Type B pancreatic cell (in vitro differentiated cells): ENCODE results near the gene ZDHHC8. TPM values are rescaled to one million over a fixed set of nuclear protein-coding genes. Genes with fewer than 3 reads are reported as not detected.
A peak's percentile ranks its signal among the peaks of the same experiment; 100 is the strongest.

ENCODE experiments used
- DNase-seq: peaks from one replicate; pipeline ENCODE4 v3.0.0; 2021; ENCODE audit warnings: mixed read lengths; ENCODE audit not compliant: unreplicated experiment; ENCODE audit errors: extremely low spot score
- H3K27ac Mint-ChIP-seq: 2 replicates; pipeline ENCODE4 v1.8.0; 2021; ENCODE audit warnings: mild to moderate bottlenecking, mixed read lengths
- H3K27me3 Mint-ChIP-seq: 2 replicates; pipeline ENCODE4 v1.8.0; 2021; ENCODE audit warnings: mixed read lengths
- H3K36me3 Mint-ChIP-seq: 2 replicates; pipeline ENCODE4 v1.8.0; 2021; ENCODE audit warnings: mixed read lengths
- H3K4me1 Mint-ChIP-seq: one replicate; pipeline ENCODE4 v1.8.0; 2021; ENCODE audit warnings: mixed read lengths; ENCODE audit not compliant: unreplicated experiment
- H3K4me3 Mint-ChIP-seq: 2 replicates; pipeline ENCODE4 v1.8.0; 2021; ENCODE audit warnings: mild to moderate bottlenecking, mixed read lengths
- H3K9me3 Mint-ChIP-seq: 2 replicates; pipeline ENCODE4 v1.8.0; 2021; ENCODE audit warnings: mixed read lengths
- long read RNA-seq: library from polyadenylated mRNA; unstranded; transcript quantifications from one replicate; pipeline ENCODE4 v2.0.0, GENCODE V29; 2020
- total RNA-seq: library from RNA; stranded (reverse); gene quantifications from 2 replicates; pipeline ENCODE4 v1.2.1, GENCODE V29; 2021; ENCODE audit warnings: low replicate concordance
- TF ChIP-seq, protein P1 (sequence below): fragments of 200-600 bp; sonication (generic); conservative IDR thresholded peaks from 2 replicates; pipeline ENCODE4 v1.5.0; 2021; ENCODE audit warnings: antibody characterized with exemption, mild to moderate bottlenecking

The ZDHHC8 gene, protein sequence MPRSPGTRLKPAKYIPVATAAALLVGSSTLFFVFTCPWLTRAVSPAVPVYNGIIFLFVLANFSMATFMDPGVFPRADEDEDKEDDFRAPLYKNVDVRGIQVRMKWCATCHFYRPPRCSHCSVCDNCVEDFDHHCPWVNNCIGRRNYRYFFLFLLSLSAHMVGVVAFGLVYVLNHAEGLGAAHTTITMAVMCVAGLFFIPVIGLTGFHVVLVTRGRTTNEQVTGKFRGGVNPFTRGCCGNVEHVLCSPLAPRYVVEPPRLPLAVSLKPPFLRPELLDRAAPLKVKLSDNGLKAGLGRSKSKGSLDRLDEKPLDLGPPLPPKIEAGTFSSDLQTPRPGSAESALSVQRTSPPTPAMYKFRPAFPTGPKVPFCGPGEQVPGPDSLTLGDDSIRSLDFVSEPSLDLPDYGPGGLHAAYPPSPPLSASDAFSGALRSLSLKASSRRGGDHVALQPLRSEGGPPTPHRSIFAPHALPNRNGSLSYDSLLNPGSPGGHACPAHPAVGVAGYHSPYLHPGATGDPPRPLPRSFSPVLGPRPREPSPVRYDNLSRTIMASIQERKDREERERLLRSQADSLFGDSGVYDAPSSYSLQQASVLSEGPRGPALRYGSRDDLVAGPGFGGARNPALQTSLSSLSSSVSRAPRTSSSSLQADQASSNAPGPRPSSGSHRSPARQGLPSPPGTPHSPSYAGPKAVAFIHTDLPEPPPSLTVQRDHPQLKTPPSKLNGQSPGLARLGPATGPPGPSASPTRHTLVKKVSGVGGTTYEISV
- total RNA-seq, result 55.2 and 73.6 TPM in 2 replicates
- long read RNA-seq, result 0 reads

DNA sequence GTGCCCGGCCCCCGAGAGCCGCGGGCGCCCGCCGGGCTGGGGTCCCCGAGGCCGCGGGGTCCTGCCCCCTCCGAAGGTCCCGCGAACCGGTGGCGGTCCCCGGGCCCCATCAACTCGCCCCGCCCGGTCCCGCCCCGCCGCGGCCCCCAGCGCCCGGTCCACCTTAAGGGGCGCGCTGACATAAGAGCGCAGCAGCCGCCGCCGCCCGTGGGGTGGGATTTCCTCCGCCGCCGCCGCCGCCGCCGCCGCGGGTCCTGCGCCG lies at the start of gene ZDHHC8:
Gene ZDHHC8 (plus strand): TSS at position 208 of the 262 bp plus-strand sequence. CDS start 144 bp downstream, outside the sequence.
- Mint-ChIP-seq H3K4me1 (peaks cover 6% of the 10 kb centered on the region), H3K9me3 (no peaks in the 10 kb centered on the region), H3K27ac (no peak within 1 kb of the TSS), H3K27me3 (no peaks in the 10 kb centered on the region), H3K4me3 (peak within 1 kb of the TSS; percentile 81), H3K36me3 (no peaks in the 10 kb centered on the region)
- no peak for DNase-seq
- TF ChIP-seq, protein P1, sequence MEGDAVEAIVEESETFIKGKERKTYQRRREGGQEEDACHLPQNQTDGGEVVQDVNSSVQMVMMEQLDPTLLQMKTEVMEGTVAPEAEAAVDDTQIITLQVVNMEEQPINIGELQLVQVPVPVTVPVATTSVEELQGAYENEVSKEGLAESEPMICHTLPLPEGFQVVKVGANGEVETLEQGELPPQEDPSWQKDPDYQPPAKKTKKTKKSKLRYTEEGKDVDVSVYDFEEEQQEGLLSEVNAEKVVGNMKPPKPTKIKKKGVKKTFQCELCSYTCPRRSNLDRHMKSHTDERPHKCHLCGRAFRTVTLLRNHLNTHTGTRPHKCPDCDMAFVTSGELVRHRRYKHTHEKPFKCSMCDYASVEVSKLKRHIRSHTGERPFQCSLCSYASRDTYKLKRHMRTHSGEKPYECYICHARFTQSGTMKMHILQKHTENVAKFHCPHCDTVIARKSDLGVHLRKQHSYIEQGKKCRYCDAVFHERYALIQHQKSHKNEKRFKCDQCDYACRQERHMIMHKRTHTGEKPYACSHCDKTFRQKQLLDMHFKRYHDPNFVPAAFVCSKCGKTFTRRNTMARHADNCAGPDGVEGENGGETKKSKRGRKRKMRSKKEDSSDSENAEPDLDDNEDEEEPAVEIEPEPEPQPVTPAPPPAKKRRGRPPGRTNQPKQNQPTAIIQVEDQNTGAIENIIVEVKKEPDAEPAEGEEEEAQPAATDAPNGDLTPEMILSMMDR, result no peak

DNA sequence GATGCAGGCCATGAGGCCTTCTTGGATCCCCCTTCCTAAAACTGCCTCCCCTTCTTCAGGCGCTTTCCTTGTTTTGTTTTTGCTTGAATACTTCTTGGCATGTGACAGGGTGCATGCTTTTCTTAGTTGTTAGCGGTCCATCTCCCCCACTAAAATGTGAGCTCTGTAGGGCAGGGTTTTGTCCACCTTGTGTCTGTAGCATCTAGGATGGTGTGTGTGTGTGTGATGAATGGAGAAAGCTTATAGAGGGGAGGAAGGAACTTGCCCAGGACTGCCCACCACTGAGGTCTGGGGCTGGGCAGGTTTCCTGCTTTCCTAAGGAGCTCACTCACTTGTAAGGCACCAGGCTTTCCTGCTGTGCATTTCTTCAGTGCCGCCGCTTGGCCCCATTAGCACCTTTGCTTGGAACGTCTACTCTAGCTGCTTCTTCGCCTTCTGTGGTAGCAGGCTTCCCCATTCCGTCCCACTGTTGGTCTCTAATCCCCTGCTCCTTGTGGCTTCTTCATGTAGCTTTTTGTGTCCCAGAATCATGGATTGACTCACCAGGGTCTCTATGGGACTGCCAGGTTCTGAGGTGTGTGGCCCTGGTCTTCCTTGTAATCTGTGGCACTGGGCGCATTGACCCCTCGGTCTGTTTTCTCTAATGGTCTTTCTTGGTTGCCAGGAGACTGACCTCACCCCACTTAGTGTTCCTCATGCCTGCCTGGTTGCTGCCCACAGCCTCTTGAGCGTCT lies 48.3 kb upstream of the ZDHHC8 start:
- Mint-ChIP-seq H3K4me1 (peaks cover 32% of the 10 kb centered on the region), H3K4me3 (peak overlapping the region; percentile 95), H3K36me3 (peaks cover 28% of the 10 kb centered on the region), H3K27ac (peak overlapping the region; percentile 75), H3K9me3 (no peaks in the 10 kb centered on the region), H3K27me3 (no peaks in the 10 kb centered on the region)
- DNase-seq, result no peak
- TF ChIP-seq, protein P1, result no peak

DNA sequence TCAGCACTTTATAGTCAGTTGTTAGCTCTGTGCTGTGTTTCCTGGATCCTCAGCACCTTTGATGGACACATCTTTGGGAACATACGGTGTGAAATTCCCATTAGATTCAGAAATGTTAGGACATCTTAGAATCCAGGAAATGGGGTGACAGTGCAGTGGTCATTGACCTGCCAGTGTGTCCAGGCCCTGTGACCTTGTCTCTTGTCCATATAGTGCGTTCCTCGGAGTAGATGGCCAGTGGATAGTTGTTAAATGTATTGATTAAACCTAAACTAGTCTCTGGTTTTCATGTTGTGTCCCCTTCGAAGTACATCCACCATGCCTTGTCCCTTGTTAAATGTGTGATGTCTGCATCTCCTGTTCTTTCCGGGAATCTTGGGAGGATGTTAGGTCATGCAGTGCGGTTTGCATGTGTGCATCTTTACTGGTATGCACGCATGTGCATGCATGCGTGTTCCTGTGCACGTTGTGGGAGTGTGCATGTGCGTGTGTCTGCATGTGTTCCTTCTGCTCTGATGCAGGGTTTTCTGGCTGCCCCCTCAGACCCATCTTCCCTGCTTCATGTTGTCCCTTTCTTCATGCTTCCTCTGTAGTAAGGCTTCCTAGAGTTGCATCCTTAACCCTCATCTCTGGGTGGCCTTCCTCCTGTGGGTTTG lies 47.6 kb upstream of the ZDHHC8 start:
- TF ChIP-seq, protein P1, result no peak
- DNase-seq, result no peak
- Mint-ChIP-seq H3K9me3 (no peaks in the 10 kb centered on the region), H3K27me3 (no peaks in the 10 kb centered on the region), H3K4me3 (peak overlapping the region; percentile 95), H3K36me3 (peaks cover 28% of the 10 kb centered on the region), H3K27ac (peak overlapping the region; percentile 75), H3K4me1 (peaks cover 32% of the 10 kb centered on the region)

DNA sequence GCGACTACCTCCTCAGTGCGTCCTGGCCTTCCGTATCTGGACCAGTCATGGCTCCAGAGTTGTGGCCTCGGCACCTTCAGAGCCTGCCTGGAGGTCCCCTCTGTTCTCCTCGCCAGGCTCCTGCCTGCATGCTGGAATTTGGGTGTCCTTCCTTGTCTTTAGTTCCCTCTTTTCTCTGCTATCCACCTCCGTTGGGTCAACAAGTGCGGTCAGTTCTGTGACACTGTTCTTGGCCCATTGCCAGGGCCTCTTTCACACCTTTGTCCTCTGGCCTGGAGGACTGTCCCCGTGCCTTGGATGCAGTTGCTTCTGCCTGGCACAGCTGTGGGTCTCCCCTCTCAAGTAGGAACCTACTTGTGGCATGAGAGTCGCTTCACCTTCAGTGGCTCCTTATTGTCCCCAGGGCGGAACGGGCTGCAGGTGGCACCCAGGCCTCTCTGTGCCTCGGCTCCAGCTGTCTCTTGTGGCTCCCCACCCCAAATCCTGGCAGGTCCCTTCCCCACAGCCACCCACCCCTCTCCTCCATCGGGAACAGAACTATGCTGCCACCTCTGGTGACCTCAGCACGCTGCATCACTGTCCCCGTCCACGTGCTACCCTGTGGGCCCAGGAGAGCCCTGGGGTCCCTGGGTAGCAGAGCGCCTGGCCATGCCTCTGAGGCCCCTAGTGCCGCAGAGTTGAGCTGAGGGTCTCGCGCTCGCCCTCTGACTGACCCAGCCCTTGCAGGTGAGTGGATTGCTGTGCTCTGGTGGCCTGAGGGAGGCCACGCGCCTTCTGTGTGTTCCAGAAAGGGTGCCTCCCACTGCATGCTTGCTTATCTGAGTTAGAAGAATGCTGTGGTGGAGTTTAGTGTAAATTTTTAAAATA lies 46.8 kb upstream of the ZDHHC8 start:
- Mint-ChIP-seq H3K9me3 (no peaks in the 10 kb centered on the region), H3K27me3 (no peaks in the 10 kb centered on the region), H3K36me3 (peaks cover 32% of the 10 kb centered on the region), H3K4me1 (peaks cover 32% of the 10 kb centered on the region), H3K27ac (peak overlapping the region; percentile 75), H3K4me3 (peak overlapping the region; percentile 69)
- no peak for DNase-seq
- TF ChIP-seq, protein P1, result peak; percentile 66
